ENCODE measurements around the gene ACADS.

Gene ACADS, protein sequence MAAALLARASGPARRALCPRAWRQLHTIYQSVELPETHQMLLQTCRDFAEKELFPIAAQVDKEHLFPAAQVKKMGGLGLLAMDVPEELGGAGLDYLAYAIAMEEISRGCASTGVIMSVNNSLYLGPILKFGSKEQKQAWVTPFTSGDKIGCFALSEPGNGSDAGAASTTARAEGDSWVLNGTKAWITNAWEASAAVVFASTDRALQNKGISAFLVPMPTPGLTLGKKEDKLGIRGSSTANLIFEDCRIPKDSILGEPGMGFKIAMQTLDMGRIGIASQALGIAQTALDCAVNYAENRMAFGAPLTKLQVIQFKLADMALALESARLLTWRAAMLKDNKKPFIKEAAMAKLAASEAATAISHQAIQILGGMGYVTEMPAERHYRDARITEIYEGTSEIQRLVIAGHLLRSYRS

DNA sequence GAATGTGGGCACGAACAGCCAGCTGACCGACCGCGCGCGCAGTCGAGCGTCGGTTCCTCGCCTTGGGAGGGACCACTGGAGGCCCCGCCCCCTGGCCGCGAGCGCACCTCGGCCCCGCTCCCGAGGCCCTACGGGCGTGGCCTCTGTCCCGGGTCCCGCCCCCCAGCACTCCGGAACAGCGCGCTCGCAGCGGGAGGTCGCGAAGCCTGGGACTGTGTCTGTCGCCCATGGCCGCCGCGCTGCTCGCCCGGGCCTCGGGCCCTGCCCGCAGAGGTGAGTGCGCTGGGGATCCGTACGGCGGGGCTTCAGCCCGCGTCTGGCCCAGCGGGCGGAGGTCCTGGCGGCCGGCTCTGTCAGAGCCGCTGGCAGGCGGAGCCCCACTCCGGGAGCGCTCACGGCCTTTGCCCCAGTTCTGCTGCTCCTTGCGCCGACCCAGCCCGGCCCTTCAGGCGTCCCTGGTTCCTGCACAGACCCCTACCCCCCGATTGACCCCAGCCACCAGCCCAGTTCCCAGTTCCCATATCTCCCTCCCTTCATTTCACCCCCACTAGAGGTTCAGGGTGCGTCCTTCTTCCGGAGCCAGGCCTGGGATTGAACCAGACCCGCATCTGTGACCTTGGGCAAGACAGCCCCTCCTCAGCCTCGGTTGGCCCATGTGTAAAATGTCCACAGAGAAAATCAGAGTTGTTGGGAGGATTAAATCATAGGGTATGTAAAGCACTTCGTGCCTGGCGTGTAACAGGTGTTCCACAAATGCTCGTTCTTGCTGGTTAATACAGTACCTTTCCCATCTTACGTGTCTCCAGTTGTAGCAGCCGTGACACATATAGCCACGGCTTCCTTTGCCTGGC lies at the start of gene ACADS:
Gene ACADS (plus strand): TSS at position 168 of the 851 bp plus-strand sequence. CDS start 60 bp downstream, at position 228.
- Histone ChIP-seq H3K4me1 (ENCODE audit: control insufficient read depth, insufficient read depth, low read length) (peaks cover 19% of the 10 kb centered on the region), H3K27ac (ENCODE audit: low read length) (peak within 1 kb of the TSS; percentile 77), H3K9ac (ENCODE audit: low read length in 2 of 2) (peak within 1 kb of the TSS; percentile 78 to 83), H3K4me3 (ENCODE audit: low read length in 2 of 2) (peak within 1 kb of the TSS; percentile 82), H3K27me3 (ENCODE audit: control insufficient read depth in 1 of 2, insufficient read depth in 2 of 2, low read length in 2 of 2) (no peaks in the 10 kb centered on the region), H3K36me3 (ENCODE audit: control insufficient read depth in 2 of 2, insufficient read depth in 2 of 2, low read length in 2 of 2) (peaks cover 24 to 36% of the 10 kb centered on the region in 2 donors), H3K9me3 (ENCODE audit: control insufficient read depth in 2 of 2, low read length in 2 of 2) (no peaks in the 10 kb centered on the region)

DNA sequence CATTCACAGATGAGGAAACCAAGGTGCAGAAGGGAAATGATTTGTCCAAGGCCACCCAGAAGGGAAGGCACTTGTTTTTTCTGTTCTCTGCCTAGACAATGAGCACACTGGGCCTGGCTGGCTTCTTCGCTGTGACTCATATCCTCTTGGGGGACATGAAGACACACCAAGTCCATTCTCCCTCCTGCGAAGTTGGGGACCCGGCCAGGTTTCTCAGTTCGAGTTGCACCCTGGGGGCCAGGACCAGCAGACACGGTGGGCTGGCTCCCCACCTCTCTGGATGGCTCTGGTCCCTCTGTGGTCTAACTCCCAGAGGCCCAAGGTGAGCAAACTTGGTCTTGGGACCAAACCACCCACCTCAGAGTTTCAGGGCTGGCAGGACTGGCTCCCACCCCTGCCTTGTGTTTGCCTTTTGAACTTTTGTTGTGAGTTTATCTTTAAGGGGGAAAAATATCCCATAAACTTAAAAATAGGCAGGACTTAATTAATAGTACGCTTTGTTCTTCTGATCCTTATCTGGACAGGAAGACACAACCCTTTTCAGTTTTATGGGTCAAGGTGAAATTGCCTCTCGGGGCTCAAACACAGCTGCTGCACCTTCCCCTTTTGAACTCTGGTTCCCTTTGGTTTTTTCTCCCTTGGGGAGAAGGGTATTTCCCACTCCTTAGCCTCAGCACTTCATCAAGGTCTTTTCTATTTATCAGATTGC lies 47.7 kb upstream of the ACADS start:
- Histone ChIP-seq H3K9me3 (ENCODE audit: control insufficient read depth in 2 of 2, low read length in 2 of 2) (no peaks in the 10 kb centered on the region), H3K4me3 (ENCODE audit: low read length in 2 of 2) (no peak overlapping the region), H3K27ac (ENCODE audit: low read length) (no peak overlapping the region), H3K4me1 (ENCODE audit: control insufficient read depth, insufficient read depth, low read length) (no peaks in the 10 kb centered on the region), H3K36me3 (ENCODE audit: control insufficient read depth in 2 of 2, insufficient read depth in 2 of 2, low read length in 2 of 2) (no peaks in the 10 kb centered on the region), H3K9ac (ENCODE audit: low read length in 2 of 2) (no peak overlapping the region), H3K27me3 (ENCODE audit: control insufficient read depth in 1 of 2, insufficient read depth in 2 of 2, low read length in 2 of 2) (no peaks in the 10 kb centered on the region)

DNA sequence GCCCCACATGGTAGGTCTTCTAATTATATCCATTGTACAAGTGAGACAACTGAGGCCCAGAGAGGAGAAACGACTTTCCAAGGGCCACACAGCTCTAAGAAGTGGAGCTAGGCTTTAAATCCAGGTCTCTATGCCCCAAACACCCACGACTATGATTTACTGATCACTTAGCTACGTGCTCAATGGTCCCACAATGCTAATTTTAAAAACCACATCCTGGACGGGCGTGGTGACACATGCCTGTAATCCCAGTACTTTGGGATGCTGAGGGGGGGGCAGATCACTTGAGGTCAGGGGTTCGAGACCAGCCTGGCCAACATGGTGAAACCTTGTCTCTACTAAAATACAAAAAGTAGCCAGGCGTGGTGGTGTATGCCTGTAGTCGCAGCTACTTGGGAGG lies 47.1 kb upstream of the ACADS start:
- Histone ChIP-seq H3K9ac (ENCODE audit: low read length in 2 of 2) (no peak overlapping the region), H3K27ac (ENCODE audit: low read length) (no peak overlapping the region), H3K9me3 (ENCODE audit: control insufficient read depth in 2 of 2, low read length in 2 of 2) (no peaks in the 10 kb centered on the region), H3K4me3 (ENCODE audit: low read length in 2 of 2) (no peak overlapping the region), H3K27me3 (ENCODE audit: control insufficient read depth in 1 of 2, insufficient read depth in 2 of 2, low read length in 2 of 2) (no peaks in the 10 kb centered on the region), H3K36me3 (ENCODE audit: control insufficient read depth in 2 of 2, insufficient read depth in 2 of 2, low read length in 2 of 2) (no peaks in the 10 kb centered on the region), H3K4me1 (ENCODE audit: control insufficient read depth, insufficient read depth, low read length) (no peaks in the 10 kb centered on the region)

DNA sequence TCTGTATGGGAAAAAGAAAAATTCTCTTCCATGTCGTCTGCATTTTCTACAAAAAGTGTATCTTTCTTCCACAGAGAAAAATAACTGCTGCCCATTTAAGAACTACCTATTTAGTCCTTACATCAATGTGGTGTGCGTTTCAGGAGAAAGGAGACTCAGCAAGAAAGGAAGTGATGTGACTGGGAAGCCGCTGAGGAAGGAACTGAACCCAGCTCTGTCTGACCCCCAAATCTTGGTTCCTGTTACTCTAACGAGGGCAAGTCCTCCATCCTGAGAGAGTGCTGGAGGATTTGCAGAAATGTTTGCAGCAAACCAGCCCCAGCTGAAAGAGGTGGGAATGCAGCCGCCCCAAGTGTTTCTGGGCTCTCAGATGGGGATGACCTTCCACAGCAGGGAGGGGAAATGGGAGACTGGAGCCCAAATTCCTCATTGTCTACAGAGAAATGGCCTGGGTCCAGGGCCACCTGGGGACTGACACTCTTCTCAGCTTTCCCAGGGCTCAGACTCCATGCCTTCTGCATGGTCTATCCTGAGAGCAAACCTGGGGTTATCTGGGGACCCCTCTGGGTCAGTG lies 45.4 kb upstream of the ACADS start:
- Histone ChIP-seq H3K27ac (ENCODE audit: low read length) (no peak overlapping the region), H3K9ac (ENCODE audit: low read length in 2 of 2) (no peak overlapping the region), H3K36me3 (ENCODE audit: control insufficient read depth in 2 of 2, insufficient read depth in 2 of 2, low read length in 2 of 2) (no peaks in the 10 kb centered on the region), H3K9me3 (ENCODE audit: control insufficient read depth in 2 of 2, low read length in 2 of 2) (no peaks in the 10 kb centered on the region), H3K27me3 (ENCODE audit: control insufficient read depth in 1 of 2, insufficient read depth in 2 of 2, low read length in 2 of 2) (no peaks in the 10 kb centered on the region), H3K4me1 (ENCODE audit: control insufficient read depth, insufficient read depth, low read length) (no peaks in the 10 kb centered on the region), H3K4me3 (ENCODE audit: low read length in 2 of 2) (no peak overlapping the region)

DNA sequence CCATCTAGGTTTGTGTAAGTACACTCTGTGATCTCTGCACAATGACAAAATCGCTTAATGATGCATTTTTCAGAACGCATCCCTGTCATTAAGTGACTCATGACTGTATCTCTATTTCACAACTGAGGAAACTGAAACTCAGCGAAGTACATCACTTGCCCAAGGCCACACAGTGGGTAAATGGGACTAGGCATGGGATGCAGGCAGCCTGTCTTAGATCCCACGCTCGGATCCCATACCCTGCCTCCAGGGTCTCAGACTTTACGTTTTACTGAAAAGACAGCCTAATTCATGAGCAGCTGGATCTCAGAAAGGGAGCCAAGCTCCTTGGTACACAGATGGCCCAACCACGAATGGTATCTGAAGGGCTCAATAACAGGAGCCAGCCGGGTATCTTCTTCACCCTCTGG lies 41.1 kb upstream of the ACADS start:
- Histone ChIP-seq H3K4me1 (ENCODE audit: control insufficient read depth, insufficient read depth, low read length) (peaks cover 24% of the 10 kb centered on the region), H3K36me3 (ENCODE audit: control insufficient read depth in 2 of 2, insufficient read depth in 2 of 2, low read length in 2 of 2) (no peaks in the 10 kb centered on the region), H3K9me3 (ENCODE audit: control insufficient read depth in 2 of 2, low read length in 2 of 2) (no peaks in the 10 kb centered on the region), H3K27ac (ENCODE audit: low read length) (no peak overlapping the region), H3K4me3 (ENCODE audit: low read length in 2 of 2) (no peak overlapping the region), H3K9ac (ENCODE audit: low read length in 2 of 2) (no peak overlapping the region), H3K27me3 (ENCODE audit: control insufficient read depth in 1 of 2, insufficient read depth in 2 of 2, low read length in 2 of 2) (no peaks in the 10 kb centered on the region)

DNA sequence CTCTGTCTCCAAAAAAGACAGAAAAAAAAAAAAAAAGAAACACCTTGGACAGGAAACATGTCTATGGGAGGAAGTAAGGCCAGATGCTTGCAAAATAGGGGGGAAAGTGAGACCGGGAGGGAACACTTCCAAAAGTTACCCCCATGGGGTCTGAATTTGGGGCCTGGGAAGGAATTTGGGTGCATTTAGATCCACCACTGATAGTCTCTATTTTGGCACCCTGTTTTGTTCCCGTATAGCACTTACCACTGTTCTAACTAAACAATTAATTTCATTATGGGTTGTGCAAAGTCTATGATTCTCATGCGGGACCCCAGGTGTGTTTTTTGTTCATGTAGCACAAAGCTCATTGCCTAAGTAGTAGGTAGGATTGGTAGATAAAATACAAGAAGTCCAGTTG lies 40.1 kb upstream of the ACADS start:
- Histone ChIP-seq H3K27me3 (ENCODE audit: control insufficient read depth in 1 of 2, insufficient read depth in 2 of 2, low read length in 2 of 2) (no peaks in the 10 kb centered on the region), H3K36me3 (ENCODE audit: control insufficient read depth in 2 of 2, insufficient read depth in 2 of 2, low read length in 2 of 2) (no peaks in the 10 kb centered on the region), H3K27ac (ENCODE audit: low read length) (no peak overlapping the region), H3K4me3 (ENCODE audit: low read length in 2 of 2) (peak overlapping the region in 1 of 2 donors; percentile 96), H3K9ac (ENCODE audit: low read length in 2 of 2) (no peak overlapping the region), H3K4me1 (ENCODE audit: control insufficient read depth, insufficient read depth, low read length) (peaks cover 24% of the 10 kb centered on the region), H3K9me3 (ENCODE audit: control insufficient read depth in 2 of 2, low read length in 2 of 2) (no peaks in the 10 kb centered on the region)

DNA sequence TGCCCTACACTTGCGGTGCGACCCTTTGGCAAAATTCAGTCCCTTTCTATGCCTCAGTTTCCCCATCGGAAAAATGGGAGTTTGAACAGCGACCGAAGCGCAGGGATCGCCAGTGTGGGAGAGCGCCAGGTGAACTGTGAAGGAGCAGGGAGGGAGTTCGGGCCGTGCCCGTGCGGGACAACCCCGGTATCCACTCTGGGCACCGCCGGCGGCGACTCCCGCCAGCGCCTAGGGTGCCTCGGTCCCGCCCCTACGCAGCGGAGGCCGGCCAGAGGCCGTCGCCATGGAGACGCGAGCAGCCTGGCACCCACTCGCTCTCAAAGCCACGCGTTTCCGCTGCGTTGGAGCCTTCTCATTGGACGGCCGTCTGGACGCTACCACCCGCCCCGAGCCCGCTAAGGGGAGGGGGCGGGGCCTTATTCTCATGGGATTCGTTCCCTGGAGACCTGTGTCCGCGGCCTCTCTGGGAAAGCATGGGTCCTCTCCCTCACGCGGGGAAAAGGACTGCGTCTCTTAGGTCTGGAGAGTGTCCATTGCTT lies 39.4 kb upstream of the ACADS start:
- H3K9ac ChIP-seq (ENCODE audit: low read length in 2 of 2) = peak overlapping the region; percentile 71 to 80
- H3K27ac ChIP-seq (ENCODE audit: low read length) = peak overlapping the region; percentile 70
- no peaks in the 10 kb centered on the region for H3K36me3 ChIP-seq (ENCODE audit: control insufficient read depth in 2 of 2, insufficient read depth in 2 of 2, low read length in 2 of 2)
- no peaks in the 10 kb centered on the region for H3K9me3 ChIP-seq (ENCODE audit: control insufficient read depth in 2 of 2, low read length in 2 of 2)
- H3K4me1 ChIP-seq (ENCODE audit: control insufficient read depth, insufficient read depth, low read length) = peaks cover 24% of the 10 kb centered on the region
- peak overlapping the region; percentile 96 to 97 for H3K4me3 ChIP-seq (ENCODE audit: low read length in 2 of 2)
- H3K27me3 ChIP-seq (ENCODE audit: control insufficient read depth in 1 of 2, insufficient read depth in 2 of 2, low read length in 2 of 2) = no peaks in the 10 kb centered on the region

DNA sequence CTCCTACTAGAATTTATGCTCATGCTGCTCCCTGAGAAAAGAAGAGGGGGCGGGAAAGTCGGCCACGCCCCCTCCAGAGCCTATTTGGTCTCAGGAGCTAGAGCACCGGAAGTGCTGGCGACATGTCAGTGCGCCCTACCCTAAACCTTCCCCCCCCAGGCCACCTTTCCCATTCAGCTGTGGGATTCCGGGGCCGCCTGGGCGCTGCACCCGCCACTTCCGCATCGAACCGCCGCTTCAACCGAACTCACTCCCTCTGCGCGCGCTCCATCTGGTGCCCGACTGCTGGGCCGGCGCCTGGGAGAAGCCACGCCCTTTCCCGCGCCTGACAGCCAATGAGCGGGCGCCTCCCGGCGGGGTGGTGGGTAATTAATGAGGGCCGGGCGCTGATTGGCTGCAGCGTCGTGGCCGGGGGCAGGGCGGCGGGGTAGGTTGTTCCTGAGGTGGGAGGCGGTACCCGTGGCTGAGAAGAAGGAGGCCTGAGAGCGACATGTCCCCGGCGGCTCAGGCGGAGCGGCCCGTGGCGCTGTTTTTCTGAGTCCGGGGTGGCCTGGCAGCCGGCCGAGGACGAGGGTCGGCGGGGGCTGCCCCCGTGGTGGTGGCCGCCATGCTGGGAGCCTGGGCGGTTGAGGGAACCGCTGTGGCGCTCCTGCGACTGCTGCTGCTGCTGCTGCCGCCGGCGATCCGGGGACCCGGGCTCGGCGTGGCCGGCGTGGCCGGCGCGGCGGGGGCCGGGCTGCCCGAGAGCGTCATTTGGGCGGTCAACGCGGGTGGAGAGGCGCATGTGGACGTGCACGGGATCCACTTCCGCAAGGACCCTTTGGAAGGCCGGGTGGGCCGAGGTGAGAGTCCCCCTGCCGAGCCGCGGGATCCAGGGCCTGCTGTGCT lies 38.7 kb upstream of the ACADS start, which contains the start of gene MLEC:
Gene MLEC (plus strand): TSS at position 460 of the 888 bp plus-strand sequence. CDS start 148 bp downstream, at position 608.
- peaks cover 29% of the 10 kb centered on the region for H3K4me1 ChIP-seq (ENCODE audit: control insufficient read depth, insufficient read depth, low read length)
- peak within 1 kb of the TSS; percentile 81 to 83 for H3K9ac ChIP-seq (ENCODE audit: low read length in 2 of 2)
- no peaks in the 10 kb centered on the region for H3K27me3 ChIP-seq (ENCODE audit: control insufficient read depth in 1 of 2, insufficient read depth in 2 of 2, low read length in 2 of 2)
- no peaks in the 10 kb centered on the region for H3K36me3 ChIP-seq (ENCODE audit: control insufficient read depth in 2 of 2, insufficient read depth in 2 of 2, low read length in 2 of 2)
- no peaks in the 10 kb centered on the region for H3K9me3 ChIP-seq (ENCODE audit: control insufficient read depth in 2 of 2, low read length in 2 of 2)
- peak within 1 kb of the TSS; percentile 70 for H3K27ac ChIP-seq (ENCODE audit: low read length)
- peak within 1 kb of the TSS; percentile 96 to 97 for H3K4me3 ChIP-seq (ENCODE audit: low read length in 2 of 2)

DNA sequence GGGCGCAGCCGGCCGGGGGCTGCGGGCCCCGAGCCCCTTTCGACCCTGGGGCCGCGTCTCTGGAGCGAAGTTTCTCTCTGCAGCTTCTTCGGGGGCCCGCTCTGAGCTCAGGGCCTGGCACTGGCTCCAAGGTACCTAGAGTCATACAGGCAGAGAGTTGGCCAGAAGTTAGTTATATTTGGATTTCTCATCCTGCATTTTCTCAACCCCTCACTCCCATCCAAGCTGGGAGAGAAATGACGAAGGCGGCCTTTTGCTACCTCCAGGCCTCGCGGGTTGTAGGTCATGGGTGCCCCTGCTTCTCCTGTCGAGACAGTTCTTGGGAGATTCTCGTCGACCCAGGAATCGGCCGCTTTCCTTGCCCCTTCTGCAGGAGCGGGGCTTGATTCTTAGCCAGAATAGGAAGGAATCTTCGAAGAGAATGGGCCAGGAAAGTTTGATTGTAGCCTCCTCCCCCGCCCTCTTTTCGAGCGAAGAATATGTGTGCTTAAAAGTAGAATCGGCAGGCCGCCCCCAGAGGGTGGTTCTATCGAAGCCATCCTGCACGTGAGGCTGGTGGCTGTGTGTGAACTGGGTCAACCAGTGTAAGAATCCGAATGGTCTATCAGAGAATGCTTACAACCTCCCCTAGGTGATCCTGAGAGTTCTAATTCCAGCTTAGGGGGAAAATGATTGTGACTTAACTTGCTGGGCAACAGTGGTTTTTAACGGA lies 37.9 kb upstream of the ACADS start:
- Histone ChIP-seq H3K9me3 (ENCODE audit: control insufficient read depth in 2 of 2, low read length in 2 of 2) (no peaks in the 10 kb centered on the region), H3K4me1 (ENCODE audit: control insufficient read depth, insufficient read depth, low read length) (peaks cover 29% of the 10 kb centered on the region), H3K27ac (ENCODE audit: low read length) (peak overlapping the region; percentile 70), H3K36me3 (ENCODE audit: control insufficient read depth in 2 of 2, insufficient read depth in 2 of 2, low read length in 2 of 2) (no peaks in the 10 kb centered on the region), H3K4me3 (ENCODE audit: low read length in 2 of 2) (peak overlapping the region; percentile 84 to 97), H3K9ac (ENCODE audit: low read length in 2 of 2) (peak overlapping the region; percentile 81 to 83), H3K27me3 (ENCODE audit: control insufficient read depth in 1 of 2, insufficient read depth in 2 of 2, low read length in 2 of 2) (no peaks in the 10 kb centered on the region)

Measured in stomach smooth muscle (tissue), 2 donors.